IMR-90 (cell line): Measurements from ENCODE around the gene DDX4. TPM values are rescaled to one million over a fixed set of nuclear protein-coding genes. Genes with fewer than 3 reads are reported as not detected.

Experiments used
- ATAC-seq: fragments of 200-7000 bp; cut with Tn5 transposase; 2 replicates; pipeline ENCODE4 v1.9.1; 2020; ENCODE audit warnings: low read depth, mild to moderate bottlenecking, moderate library complexity
- BruUV-seq: library from RNA; stranded (reverse); fragments of 400-500 nt; replicated peaks from 2 replicates; lab custom pipeline; 2021; lab: Mats Ljungman, UMichigan
- CTCF ChIA-PET: fragments of 300-600 bp; formaldehyde crosslinking; extraction: SDS; loops from one replicate; lab custom pipeline; 2021; ENCODE audit warnings: antibody characterized with exemption; lab: Yijun Ruan, JAX
- POLR2A ChIA-PET: fragments of 300-600 bp; sonication (Branson Sonifier 250); formaldehyde crosslinking; loops from one replicate; lab custom pipeline; 2022; ENCODE audit warnings: antibody characterized with exemption; ENCODE audit not compliant: unreplicated experiment; lab: Charles Lee
- DNase-seq: peaks from one replicate; pipeline ENCODE4 v3.0.0; 2013
- H2AFZ ChIP-seq: replicated peaks from 2 replicates; pipeline ENCODE3; 2013; ENCODE audit warnings: low read length, mild to moderate bottlenecking; ENCODE audit not compliant: poor library complexity
- H2AK5ac ChIP-seq: 2 replicates; pipeline ENCODE4 v1.6.1; 2013; ENCODE audit warnings: low read depth, low read length, inconsistent platforms
- H2AK9ac ChIP-seq: replicated peaks from 2 replicates; pipeline ENCODE3; 2013; ENCODE audit warnings: mild to moderate bottlenecking, low read depth, low read length, moderate library complexity; ENCODE audit not compliant: poor library complexity
- H2BK120ac ChIP-seq: 2 replicates; pipeline ENCODE4 v1.6.1; 2013; ENCODE audit warnings: low read depth, low read length, inconsistent platforms
- H2BK15ac ChIP-seq: 3 replicates; pipeline ENCODE4 v1.6.1; 2013; ENCODE audit warnings: low read depth, low read length, inconsistent platforms
- H2BK20ac ChIP-seq: 2 replicates; pipeline ENCODE4 v1.6.1; 2013; ENCODE audit warnings: low read depth, mild to moderate bottlenecking, inconsistent platforms, low read length, moderate library complexity
- H2BK5ac ChIP-seq: 2 replicates; pipeline ENCODE4 v1.6.1; 2013; ENCODE audit warnings: mild to moderate bottlenecking, low read depth, low read length, inconsistent platforms; ENCODE audit not compliant: poor library complexity, severe bottlenecking
- H3K14ac ChIP-seq: replicated peaks from 2 replicates; pipeline ENCODE4 v1.6.1; 2013; ENCODE audit warnings: low read depth, low read length, inconsistent platforms
- H3K18ac ChIP-seq: 2 replicates; pipeline ENCODE4 v1.6.1; 2013; ENCODE audit warnings: low read depth, low read length, control low read depth
- H3K23ac ChIP-seq: 2 replicates; pipeline ENCODE4 v1.6.1; 2013; ENCODE audit warnings: low read depth, low read length, inconsistent platforms
- H3K27ac ChIP-seq: 2 replicates; pipeline ENCODE4 v1.5.1; 2013; ENCODE audit warnings: mild to moderate bottlenecking, control low read depth, low read length; ENCODE audit not compliant: insufficient read depth
- H3K27me3 ChIP-seq: 2 replicates; pipeline ENCODE4 v1.6.1; 2013; ENCODE audit warnings: low read length; ENCODE audit not compliant: control insufficient read depth, insufficient read depth
- H3K36me3 ChIP-seq: 2 replicates; pipeline ENCODE4 v1.6.1; 2013; ENCODE audit warnings: low read length, mixed read lengths; ENCODE audit not compliant: control insufficient read depth, insufficient read depth
- H3K4ac ChIP-seq: 2 replicates; pipeline ENCODE4 v1.6.1; 2013; ENCODE audit warnings: low read depth, low read length, inconsistent platforms
- H3K4me1 ChIP-seq: 2 replicates; pipeline ENCODE4 v1.6.1; 2013; ENCODE audit warnings: low read length, mixed read lengths; ENCODE audit not compliant: control insufficient read depth, insufficient read depth
- H3K4me2 ChIP-seq: 2 replicates; pipeline ENCODE4 v1.6.1; 2013; ENCODE audit warnings: low read depth, mild to moderate bottlenecking, control low read depth, low read length, moderate library complexity
- H3K4me3 ChIP-seq: 2 replicates; pipeline ENCODE4 v1.5.1; 2013; ENCODE audit warnings: low read depth, mild to moderate bottlenecking, control low read depth, low read length, moderate library complexity; ENCODE audit not compliant: insufficient read depth
- H3K56ac ChIP-seq: 2 replicates; pipeline ENCODE4 v1.6.1; 2013; ENCODE audit warnings: low read length, inconsistent platforms; ENCODE audit not compliant: insufficient read depth; ENCODE audit errors: extremely low read depth
- H3K79me1 ChIP-seq, 2 experiments: 2 replicates each; pipeline ENCODE4 v1.6.1; 2013; ENCODE audit warnings: low read length in 2 of 2, inconsistent platforms in 1 of 2, low read depth in 1 of 2
- H3K9ac ChIP-seq: 2 replicates; pipeline ENCODE4 v1.6.1; 2013; ENCODE audit warnings: low read depth, low read length, control low read depth
- H3K9me1 ChIP-seq: 2 replicates; pipeline ENCODE4 v1.6.1; 2013; ENCODE audit warnings: low read length, inconsistent platforms; ENCODE audit not compliant: insufficient read depth
- H3K9me3 ChIP-seq: 2 replicates; pipeline ENCODE4 v1.6.1; 2013; ENCODE audit warnings: low read length; ENCODE audit not compliant: control insufficient read depth, insufficient read depth
- H4K20me1 ChIP-seq: 2 replicates; pipeline ENCODE4 v1.6.1; 2013; ENCODE audit warnings: low read length, inconsistent platforms; ENCODE audit not compliant: insufficient read depth
- H4K5ac ChIP-seq: 2 replicates; pipeline ENCODE4 v1.6.1; 2013; ENCODE audit warnings: mild to moderate bottlenecking, low read depth, low read length, control low read depth
- H4K8ac ChIP-seq, 2 experiments: 2 replicates each; pipeline ENCODE4 v1.6.1; 2013; ENCODE audit warnings: low read depth in 2 of 2, low read length in 2 of 2, control low read depth in 1 of 2, inconsistent platforms in 1 of 2
- H4K91ac ChIP-seq: 2 replicates; pipeline ENCODE4 v1.6.1; 2013; ENCODE audit warnings: low read depth, low read length, inconsistent platforms; ENCODE audit not compliant: insufficient read depth
- BHLHE40 ChIP-seq: fragments of 150-350 bp; IDR thresholded peaks from 2 replicates; pipeline ENCODE4 v1.6.1; 2016; ENCODE audit warnings: mild to moderate bottlenecking, low read depth, low read length
- CEBPB ChIP-seq: IDR thresholded peaks from 2 replicates; pipeline ENCODE4 v1.6.1; 2012; ENCODE audit warnings: low read depth, low read length, improper control_type of control experiment
- CHD1 ChIP-seq: IDR thresholded peaks from 2 replicates; pipeline ENCODE4 v1.6.1; 2012; ENCODE audit warnings: low read depth, low read length, improper control_type of control experiment
- CTCF ChIP-seq: conservative IDR thresholded peaks from 2 replicates; pipeline ENCODE4 v1.5.1; 2012; ENCODE audit warnings: mild to moderate bottlenecking, low read depth, low read length, improper control_type of control experiment
- FOS ChIP-seq: fragments of 150-350 bp; IDR thresholded peaks from 2 replicates; pipeline ENCODE4 v1.6.1; 2016; ENCODE audit warnings: low read depth, low read length
- MAFK ChIP-seq: IDR thresholded peaks from 2 replicates; pipeline ENCODE4 v1.6.1; 2012; ENCODE audit warnings: low read depth, low read length, improper control_type of control experiment
- MAZ ChIP-seq: IDR thresholded peaks from 2 replicates; pipeline ENCODE4 v1.6.1; 2012; ENCODE audit warnings: low read depth, mild to moderate bottlenecking, low read length, improper control_type of control experiment, moderate library complexity, borderline replicate concordance
- MXI1 ChIP-seq: IDR thresholded peaks from 2 replicates; pipeline ENCODE4 v1.6.1; 2012; ENCODE audit warnings: low read depth, mild to moderate bottlenecking, low read length, moderate library complexity, borderline replicate concordance
- NFE2L2 ChIP-seq: fragments of 150-350 bp; IDR thresholded peaks from 2 replicates; pipeline ENCODE4 v1.6.1; 2016; ENCODE audit warnings: low read depth, mild to moderate bottlenecking, low read length
- POLR2A ChIP-seq: IDR thresholded peaks from 2 replicates; pipeline ENCODE4 v1.6.1; 2012; ENCODE audit warnings: mild to moderate bottlenecking, low read depth, low read length
- RCOR1 ChIP-seq: IDR thresholded peaks from 2 replicates; pipeline ENCODE4 v1.6.1; 2012; ENCODE audit warnings: mild to moderate bottlenecking, low read length, improper control_type of control experiment; ENCODE audit not compliant: insufficient replicate concordance
- RFX5 ChIP-seq: IDR thresholded peaks from 2 replicates; pipeline ENCODE4 v1.8.0; 2012; ENCODE audit warnings: low read depth, mild to moderate bottlenecking, low read length, moderate library complexity
- SMC3 ChIP-seq: fragments of 150-350 bp; IDR thresholded peaks from 2 replicates; pipeline ENCODE4 v1.6.1; 2016; ENCODE audit warnings: low read depth, mild to moderate bottlenecking, antibody characterized with exemption, low read length, moderate library complexity
- USF2 ChIP-seq: fragments of 150-350 bp; IDR thresholded peaks from 2 replicates; pipeline ENCODE4 v1.6.1; 2017; ENCODE audit warnings: mild to moderate bottlenecking, antibody characterized with exemption, low read length, low read depth
- WGBS, 2 experiments: methylation state at CpG; one replicate each; pipeline versions ENCODE4 v1.1.5 to v1.1.7; 2013; ENCODE audit warnings: missing lambda C conversion rate in 2 of 2; ENCODE audit not compliant: insufficient read length in 1 of 2; ENCODE audit errors: extremely low coverage in 2 of 2; 5-methylcytosine and 5-hydroxymethylcytosine counted together
- dilution Hi-C: fragments of 300-500 bp; cut with HindIII; formaldehyde crosslinking; loops from one replicate; pipeline ENCODE4 v1.14.3; 2018; ENCODE audit warnings: low sequenced_read_pairs; ENCODE audit not compliant: unreplicated experiment
- in situ Hi-C: fragments of 300-500 bp; cut with MboI; formaldehyde crosslinking; loops from 3 replicates; pipeline ENCODE4 v1.14.3; 2019; ENCODE audit warnings: low sequenced_read_pairs, inconsistent platforms, mixed read lengths
- intact Hi-C: fragments of 100-400 bp; cut with micrococcal nuclease; formaldehyde crosslinking; loops from 2 replicates; pipeline ENCODE4 v1.10.0; 2022
- polyA plus RNA-seq, 3 experiments: library from polyadenylated mRNA; depleted of rRNA; stranded (reverse); fragments of >200 nt; gene quantifications; 2 replicates each; pipeline ENCODE4 v1.2.3, GENCODE V29; 2012; ENCODE audit warnings: low replicate concordance in 1 of 3
- total RNA-seq: library from RNA; depleted of rRNA; stranded (reverse); fragments of >200 nt; gene quantifications from 2 replicates; pipeline ENCODE4 v1.2.3, GENCODE V29; 2012

DDX4 gene
- total and polyA plus RNA-seq, 2 of the 4 experiments (the other 2 are of a cell fraction), result not detected

- Histone ChIP-seq H3K23ac (no peak overlapping the region), H3K4ac (no peak overlapping the region), H2BK15ac (no peak overlapping the region), H2AK5ac (no peak overlapping the region), H2AK9ac (no peak overlapping the region), H3K4me3 (no peak overlapping the region), H3K14ac (no peak overlapping the region), H3K4me2 (no peak overlapping the region), H3K9ac (no peak overlapping the region), H4K5ac (no peak overlapping the region), H2BK120ac (no peak overlapping the region), H3K9me3 (no peaks in the 10 kb centered on the region), H4K20me1 (no peaks in the 10 kb centered on the region), H3K56ac (no peak overlapping the region), H3K27me3 (peaks cover 8% of the 10 kb centered on the region), H3K79me1 (no peaks in the 10 kb centered on the region), H2BK20ac (no peak overlapping the region), H4K91ac (no peak overlapping the region), H4K8ac (no peak overlapping the region), H3K27ac (no peak overlapping the region), H3K18ac (no peak overlapping the region), H3K4me1 (no peaks in the 10 kb centered on the region), H3K36me3 (no peaks in the 10 kb centered on the region), H2AFZ (no peak overlapping the region), H2BK5ac (no peak overlapping the region), H3K9me1 (no peaks in the 10 kb centered on the region)
- intact Hi-C loops (no loop called here), dilution Hi-C loops (no loop called here), in situ Hi-C loops (no loop called here)
- DNase-seq (no peak), ATAC-seq (no peak)
- no TSS peak for BruUV-seq
- ChIA-PET CTCF (interaction anchor here (1.2 kb wide), 1 partner anchor 110 kb away, joined by 3 read pairs; no protein-coding TSS in a partner anchor), POLR2A (no interaction called here)
- no peak for TF ChIP-seq MAFK
- no peak for TF ChIP-seq POLR2A
- no peak for TF ChIP-seq CHD1
- no peak for TF ChIP-seq MXI1
- no peak for TF ChIP-seq USF2
- TF ChIP-seq FOS, result no peak
- TF ChIP-seq NFE2L2, result no peak
- TF ChIP-seq RFX5, result no peak
- TF ChIP-seq CEBPB, result no peak
- TF ChIP-seq SMC3, result no peak
- TF ChIP-seq BHLHE40, result no peak
- no peak for TF ChIP-seq RCOR1
- no peak for TF ChIP-seq CTCF
- TF ChIP-seq MAZ, result no peak
- no CpG with 5 or more reads among the region's 2 CpGs for WGBS, 2 experiments
Observed at GRCh38 chr5:55747778-55748318, 10.0 kb downstream of the DDX4 start.
